Medulla oblongata (tissue), 1 donor: ENCODE results near the gene ZFP42.
"Not testable (repeated sequence)": the region's sequence is repeated elsewhere in the genome, so short reads cannot be mapped to it uniquely, and the experiment has no call there.

ENCODE experiments used
- DNase-seq: peaks from one replicate; pipeline ENCODE4 v3.0.0-alpha.2; 2015; ENCODE audit errors: extremely low spot score

Gene ZFP42

GRCh38 chr4:188021548-188022249 lies 26.1 kb downstream of the ZFP42 start:
- no peak for DNase-seq

- no peak for DNase-seq
These were observed 28.1 kb downstream of the ZFP42 start for GRCh38 chr4:188023682-188024081.

GRCh38 chr4:188025476-188025875 lies 29.9 kb downstream of the ZFP42 start:
- DNase-seq: no peak

GRCh38 chr4:188029114-188029513 lies 33.5 kb downstream of the ZFP42 start:
- no peak for DNase-seq

GRCh38 chr4:188030401-188030800 lies 34.8 kb downstream of the ZFP42 start:
- peak; percentile 58 for DNase-seq

- DNase-seq: no peak
These were observed 36.2 kb downstream of the ZFP42 start for GRCh38 chr4:188031751-188032150.

- no peak for DNase-seq
These were observed 36.6 kb downstream of the ZFP42 start for GRCh38 chr4:188032170-188032569.

GRCh38 chr4:188032583-188032982 lies 37.0 kb downstream of the ZFP42 start:
- no peak for DNase-seq

- DNase-seq: no peak
These were observed 41.6 kb downstream of the ZFP42 start for GRCh38 chr4:188037003-188037713.

GRCh38 chr4:188041721-188042120 lies 46.1 kb downstream of the ZFP42 start:
- DNase-seq: no peak

GRCh38 chr4:188042191-188042590 lies 46.6 kb downstream of the ZFP42 start:
- no peak for DNase-seq

- no peak for DNase-seq
These were observed 47.6 kb downstream of the ZFP42 start for GRCh38 chr4:188043154-188043553.

- not testable (repeated sequence) for DNase-seq
These were observed 49.9 kb downstream of the ZFP42 start for GRCh38 chr4:188045461-188045860.

- DNase-seq: no peak
These were observed 51.1 kb downstream of the ZFP42 start for GRCh38 chr4:188046657-188047056.

- DNase-seq: no peak
These were observed 57.7 kb downstream of the ZFP42 start for GRCh38 chr4:188053302-188053701.
